Osteoblast (primary cell): ENCODE data around the gene OSM. TPM values are rescaled to one million over a fixed set of nuclear protein-coding genes. Genes with fewer than 3 reads are reported as not detected.

ENCODE experiments used
- DNase-seq: peaks from one replicate; pipeline ENCODE4 v3.0.0; 2011; ENCODE audit warnings: low spot score, mixed read lengths; ENCODE audit not compliant: insufficient read length; ENCODE audit errors: missing footprints
- H2AFZ ChIP-seq: 2 replicates; pipeline ENCODE4 v1.6.0; 2011; ENCODE audit warnings: mild to moderate bottlenecking, low read length
- H3K27ac ChIP-seq: 2 replicates; pipeline ENCODE4 v1.5.1; 2011; ENCODE audit warnings: mild to moderate bottlenecking, low read depth, low read length, moderate library complexity
- H3K27me3 ChIP-seq: 2 replicates; pipeline ENCODE4 v1.6.0; 2012; ENCODE audit warnings: mild to moderate bottlenecking, control low read depth, inconsistent platforms, low read length, moderate library complexity; ENCODE audit not compliant: insufficient read depth
- H3K36me3 ChIP-seq: 2 replicates; pipeline ENCODE4 v1.5.1; 2011; ENCODE audit warnings: mild to moderate bottlenecking, low read length, control low read depth, moderate library complexity; ENCODE audit not compliant: insufficient read depth
- H3K4me1 ChIP-seq: 2 replicates; pipeline ENCODE4 v1.5.1; 2011; ENCODE audit warnings: mild to moderate bottlenecking, low read length, control low read depth, moderate library complexity; ENCODE audit not compliant: insufficient read depth
- H3K4me2 ChIP-seq: 2 replicates; pipeline ENCODE4 v1.6.0; 2011; ENCODE audit warnings: mild to moderate bottlenecking, low read length; ENCODE audit not compliant: insufficient read depth
- H3K4me3 ChIP-seq: fragments of 200-600 bp; sonication (generic); 3 replicates; pipeline ENCODE4 v1.5.1; 2012; ENCODE audit warnings: mild to moderate bottlenecking, low read length, inconsistent platforms; ENCODE audit not compliant: insufficient read depth
- H3K79me2 ChIP-seq: 2 replicates; pipeline ENCODE4 v1.6.0; 2012; ENCODE audit warnings: mild to moderate bottlenecking, low read length, control low read depth, inconsistent platforms; ENCODE audit not compliant: insufficient read depth
- H3K9me3 ChIP-seq: 2 replicates; pipeline ENCODE4 v1.5.1; 2011; ENCODE audit warnings: low read depth, low read length, control low read depth
- H4K20me1 ChIP-seq: 2 replicates; pipeline ENCODE4 v1.6.0; 2012; ENCODE audit warnings: mild to moderate bottlenecking, low read length, control low read depth; ENCODE audit not compliant: insufficient read depth
- total RNA-seq: library from RNA; depleted of rRNA; stranded (reverse); fragments of >200 nt; gene quantifications from 2 replicates; pipeline ENCODE4 v1.2.3, GENCODE V29; 2012
- TF ChIP-seq, protein P1 (sequence below): IDR thresholded peaks from 2 replicates; pipeline ENCODE4 v1.5.1; 2011; ENCODE audit warnings: mild to moderate bottlenecking, low read depth, low read length, moderate library complexity; ENCODE audit errors: extremely low read depth

Gene OSM
- total RNA-seq, 1 donor = not detected

DNA sequence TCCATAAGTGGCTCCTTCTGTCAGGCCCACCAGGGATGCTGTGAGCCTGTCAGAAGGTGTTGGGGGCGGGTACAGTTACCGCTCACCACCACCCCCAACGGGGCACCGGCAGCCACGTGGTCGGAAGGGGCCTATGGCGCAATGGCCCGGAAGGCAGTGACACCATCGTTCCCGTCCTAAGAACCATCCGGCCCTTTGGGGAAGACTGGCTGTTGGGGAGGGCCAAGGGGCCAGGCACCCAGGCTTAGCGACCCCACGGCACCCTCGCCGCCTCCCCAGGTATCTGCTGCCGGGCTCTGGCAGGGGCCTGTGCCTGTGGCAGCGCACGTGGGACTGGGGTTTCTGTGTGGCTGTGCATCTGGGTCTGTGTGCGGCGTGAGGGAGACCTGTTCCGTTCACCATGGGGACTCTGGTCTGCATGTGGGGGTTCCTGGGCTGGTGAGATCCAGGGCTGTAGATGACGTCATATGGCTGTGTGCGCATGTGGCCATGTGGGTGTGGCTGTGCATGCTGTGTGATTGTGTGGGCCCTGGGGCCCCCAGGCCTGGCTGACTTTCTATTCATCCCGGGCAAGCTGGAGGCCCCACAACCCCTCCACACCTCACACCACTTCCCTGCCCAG lies 717 bp downstream of the OSM start:
- TF ChIP-seq, protein P1, sequence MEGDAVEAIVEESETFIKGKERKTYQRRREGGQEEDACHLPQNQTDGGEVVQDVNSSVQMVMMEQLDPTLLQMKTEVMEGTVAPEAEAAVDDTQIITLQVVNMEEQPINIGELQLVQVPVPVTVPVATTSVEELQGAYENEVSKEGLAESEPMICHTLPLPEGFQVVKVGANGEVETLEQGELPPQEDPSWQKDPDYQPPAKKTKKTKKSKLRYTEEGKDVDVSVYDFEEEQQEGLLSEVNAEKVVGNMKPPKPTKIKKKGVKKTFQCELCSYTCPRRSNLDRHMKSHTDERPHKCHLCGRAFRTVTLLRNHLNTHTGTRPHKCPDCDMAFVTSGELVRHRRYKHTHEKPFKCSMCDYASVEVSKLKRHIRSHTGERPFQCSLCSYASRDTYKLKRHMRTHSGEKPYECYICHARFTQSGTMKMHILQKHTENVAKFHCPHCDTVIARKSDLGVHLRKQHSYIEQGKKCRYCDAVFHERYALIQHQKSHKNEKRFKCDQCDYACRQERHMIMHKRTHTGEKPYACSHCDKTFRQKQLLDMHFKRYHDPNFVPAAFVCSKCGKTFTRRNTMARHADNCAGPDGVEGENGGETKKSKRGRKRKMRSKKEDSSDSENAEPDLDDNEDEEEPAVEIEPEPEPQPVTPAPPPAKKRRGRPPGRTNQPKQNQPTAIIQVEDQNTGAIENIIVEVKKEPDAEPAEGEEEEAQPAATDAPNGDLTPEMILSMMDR = no peak
- Histone ChIP-seq H3K4me2 (no peak overlapping the region), H3K27ac (no peak overlapping the region), H3K4me1 (peaks cover 11% of the 10 kb centered on the region), H3K9me3 (no peaks in the 10 kb centered on the region), H3K36me3 (no peaks in the 10 kb centered on the region), H3K79me2 (no peaks in the 10 kb centered on the region), H3K4me3 (no peak overlapping the region), H4K20me1 (no peaks in the 10 kb centered on the region), H3K27me3 (no peaks in the 10 kb centered on the region), H2AFZ (no peak overlapping the region)
- peak; percentile 34 for DNase-seq

DNA sequence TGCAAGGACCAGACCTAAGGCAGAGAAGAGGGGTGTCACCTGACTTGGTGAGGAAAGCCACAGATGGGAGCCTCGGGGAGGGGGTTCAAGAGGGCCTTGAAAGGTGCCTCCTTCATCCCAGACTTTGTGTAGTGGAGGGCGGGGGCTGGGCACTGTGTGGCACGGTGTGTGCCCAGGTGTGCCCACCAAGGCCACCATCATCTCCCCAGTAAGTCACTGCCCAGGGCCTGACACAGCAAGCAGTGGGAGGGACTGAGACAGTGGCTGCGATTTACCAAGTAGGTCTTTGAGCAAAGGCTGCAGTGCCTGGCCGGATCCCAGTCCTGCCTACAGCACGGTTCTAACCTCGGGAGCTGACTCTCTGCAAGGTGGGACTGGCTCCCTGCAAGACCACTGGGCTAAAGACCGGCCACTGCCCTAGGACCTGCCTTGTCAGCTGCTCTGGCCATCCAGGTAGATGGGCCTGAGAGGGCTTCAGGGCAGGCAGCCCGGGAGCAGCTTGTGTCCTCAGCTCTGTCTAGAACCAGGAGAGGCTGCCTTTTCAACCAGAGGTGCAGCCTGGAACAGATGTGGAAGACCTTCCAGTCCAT lies 1.4 kb downstream of the OSM start:
- Histone ChIP-seq H3K27ac (no peak overlapping the region), H3K4me1 (peaks cover 7% of the 10 kb centered on the region), H3K4me3 (no peak overlapping the region), H3K9me3 (no peaks in the 10 kb centered on the region), H3K36me3 (no peaks in the 10 kb centered on the region), H2AFZ (no peak overlapping the region), H3K27me3 (no peaks in the 10 kb centered on the region), H3K79me2 (no peaks in the 10 kb centered on the region), H4K20me1 (no peaks in the 10 kb centered on the region), H3K4me2 (no peak overlapping the region)
- DNase-seq = peak; percentile 78
- TF ChIP-seq, protein P1 = no peak

DNA sequence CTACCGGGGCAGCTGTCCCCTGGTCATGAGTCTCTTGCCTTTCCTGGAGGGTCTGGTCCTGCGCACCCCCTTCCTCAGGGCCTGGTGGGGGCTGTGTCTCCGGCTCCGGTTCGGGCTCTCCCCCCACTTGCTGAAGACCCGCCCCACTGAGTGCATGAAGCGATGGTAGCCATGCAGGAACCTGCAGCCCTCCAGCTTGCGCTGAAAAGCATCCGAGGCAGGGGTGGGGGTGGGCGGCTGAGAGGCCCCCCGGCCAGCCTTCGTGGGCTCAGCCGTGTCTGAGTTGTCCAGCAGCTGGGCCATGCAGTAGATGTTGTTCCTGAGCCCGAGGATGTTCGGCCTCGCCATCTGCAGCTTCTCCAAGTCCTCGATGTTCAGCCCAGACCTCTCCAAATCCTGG lies 2.8 kb downstream of the OSM start:
- Histone ChIP-seq H3K4me3 (no peak overlapping the region), H3K27ac (no peak overlapping the region), H3K27me3 (no peaks in the 10 kb centered on the region), H3K4me1 (peaks cover 7% of the 10 kb centered on the region), H3K4me2 (no peak overlapping the region), H2AFZ (no peak overlapping the region), H3K36me3 (no peaks in the 10 kb centered on the region), H3K79me2 (no peaks in the 10 kb centered on the region), H3K9me3 (no peaks in the 10 kb centered on the region), H4K20me1 (no peaks in the 10 kb centered on the region)
- TF ChIP-seq, protein P1 = no peak
- DNase-seq = peak; percentile 41

DNA sequence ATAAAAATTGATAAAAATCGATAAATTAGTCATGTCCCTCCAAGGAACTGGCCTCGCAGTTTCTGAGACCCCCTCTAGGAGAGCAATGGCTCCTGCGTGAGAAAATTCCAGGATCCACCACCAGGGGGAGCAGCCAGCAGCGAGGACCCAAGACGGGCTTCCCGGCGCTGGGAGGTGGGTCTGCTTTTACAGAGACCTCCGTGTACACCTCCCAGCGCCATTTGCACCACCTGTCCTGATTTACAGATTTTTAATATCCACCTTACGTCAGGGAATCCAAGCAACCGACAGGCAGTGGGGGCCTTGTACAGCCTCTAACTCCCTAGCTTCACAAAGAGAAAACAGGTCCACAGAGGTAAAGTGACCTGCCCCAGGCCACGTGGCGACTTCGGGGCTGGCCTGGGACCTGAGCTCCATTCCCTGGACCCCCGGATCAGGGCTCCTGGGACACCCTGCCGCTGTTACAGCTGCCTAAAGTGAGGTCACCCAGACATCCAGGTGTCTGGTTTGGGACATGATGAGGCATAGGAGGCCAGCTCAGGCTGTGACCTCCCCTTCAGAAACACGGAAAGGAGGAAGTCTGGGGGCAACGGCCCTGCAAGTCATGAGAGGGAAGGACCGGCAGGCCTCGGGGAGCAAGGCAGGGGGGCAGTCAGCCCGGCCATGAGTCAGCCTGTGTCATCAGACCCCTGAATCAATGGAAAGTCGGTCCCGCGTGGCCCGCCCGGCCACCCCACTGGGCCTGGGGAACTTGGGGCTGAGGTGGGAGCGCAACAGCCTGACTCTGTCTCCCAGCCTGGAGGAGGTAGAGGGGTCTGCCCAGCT lies 3.5 kb downstream of the OSM start:
- no peaks in the 10 kb centered on the region for H3K79me2 ChIP-seq
- H3K4me2 ChIP-seq = peak overlapping the region; percentile 81
- no peaks in the 10 kb centered on the region for H3K9me3 ChIP-seq
- H3K4me3 ChIP-seq = peak overlapping the region; percentile 54
- H3K4me1 ChIP-seq = peaks cover 7% of the 10 kb centered on the region
- H2AFZ ChIP-seq = peak overlapping the region; percentile 88
- no peaks in the 10 kb centered on the region for H4K20me1 ChIP-seq
- TF ChIP-seq, protein P1 = peak; percentile 89
- no peaks in the 10 kb centered on the region for H3K27me3 ChIP-seq
- no peak overlapping the region for H3K27ac ChIP-seq
- H3K36me3 ChIP-seq = no peaks in the 10 kb centered on the region
- DNase-seq = peak; percentile 93
